GM06990 (cell line): Measurements from ENCODE around the gene RXRA.

Experiments used
- DNase-seq: peaks from one replicate; pipeline ENCODE4 v3.0.0-alpha.2; 2011; ENCODE audit not compliant: insufficient read length; ENCODE audit errors: extremely low read depth
- H3K27me3 ChIP-seq: replicated peaks from 2 replicates; pipeline ENCODE4 v1.6.0; 2011; ENCODE audit warnings: low read length; ENCODE audit not compliant: control insufficient read depth, insufficient read depth
- H3K36me3 ChIP-seq: 2 replicates; pipeline ENCODE4 v1.5.1; 2011; ENCODE audit warnings: low read length; ENCODE audit not compliant: control insufficient read depth, insufficient read depth
- H3K4me3 ChIP-seq: replicated peaks from 2 replicates; pipeline ENCODE4 v1.5.1; 2011; ENCODE audit warnings: low read depth, mild to moderate bottlenecking, control low read depth, low read length
- CTCF ChIP-seq: IDR thresholded peaks from 2 replicates; pipeline ENCODE4 v1.5.1; 2011; ENCODE audit warnings: low read length, control low read depth, mild to moderate bottlenecking, inconsistent platforms; ENCODE audit not compliant: insufficient read depth, poor library complexity, severe bottlenecking

The RXRA gene

DNA sequence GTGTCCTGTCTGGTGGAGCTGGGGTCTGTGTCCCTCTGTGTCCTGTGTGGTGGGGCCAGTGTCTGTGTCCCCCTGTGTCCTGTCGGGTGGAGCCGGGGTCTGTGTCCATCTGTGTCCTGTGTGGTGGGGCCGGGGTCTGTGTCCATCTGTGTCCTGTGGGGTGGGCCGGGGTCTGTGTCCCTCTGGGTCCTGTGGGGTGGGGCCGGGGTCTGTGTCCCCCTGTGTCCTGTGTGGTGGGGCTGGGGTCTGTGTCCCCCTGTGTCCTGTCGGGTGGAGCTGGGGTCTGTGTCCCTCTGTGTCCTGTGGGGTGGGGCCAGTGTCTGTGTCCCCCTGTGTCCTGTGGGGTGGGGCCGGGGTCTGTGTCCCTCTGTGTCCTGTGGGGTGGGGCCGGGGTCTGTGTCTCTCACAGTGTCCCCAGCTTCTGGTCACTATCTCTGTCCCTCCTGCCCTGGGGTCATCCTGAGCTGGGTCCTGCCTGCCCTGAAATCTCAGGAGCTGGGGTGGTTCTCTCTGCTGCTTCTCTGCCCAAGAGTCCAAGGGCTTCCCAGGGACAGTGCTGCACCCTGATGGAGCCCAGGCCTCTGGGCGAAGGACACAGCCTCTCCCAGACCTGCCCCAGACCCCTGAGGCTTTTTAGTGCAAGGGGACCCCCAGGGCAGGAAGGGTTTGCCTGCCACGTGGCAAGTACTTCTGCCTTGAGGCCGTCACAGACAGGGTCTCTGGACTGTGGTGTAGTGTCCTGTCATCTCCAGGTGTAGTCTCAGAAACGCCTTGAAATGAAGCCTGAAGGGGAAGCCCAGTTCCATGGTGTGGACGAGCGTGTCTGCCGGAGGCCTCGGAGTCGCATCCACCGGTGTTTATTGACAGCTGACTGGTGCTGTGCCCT, 131.3 kb downstream of the RXRA start:
- TF ChIP-seq CTCF: no peak
- Histone ChIP-seq H3K27me3 (no peaks in the 10 kb centered on the region; the same call in 1 of the 2 replicates), H3K4me3 (no peak overlapping the region), H3K36me3 (no peaks in the 10 kb centered on the region)
- no peak for DNase-seq

GRCh38 chr9:134458207-134459108, 132.2 kb downstream of the RXRA start:
- Histone ChIP-seq H3K36me3 (no peaks in the 10 kb centered on the region), H3K27me3 (no peaks in the 10 kb centered on the region; the same call in 1 of the 2 replicates), H3K4me3 (no peak overlapping the region)
- no peak for DNase-seq
- no peak for TF ChIP-seq CTCF

- TF ChIP-seq CTCF: no peak
- no peak for DNase-seq
- no peaks in the 10 kb centered on the region for H3K36me3 ChIP-seq
- no peak overlapping the region for H3K4me3 ChIP-seq
- H3K27me3 ChIP-seq: no peaks in the 10 kb centered on the region; the same call in 1 of the 2 replicates
These were observed 132.9 kb downstream of the RXRA start for GRCh38 chr9:134459164-134459563.

DNA sequence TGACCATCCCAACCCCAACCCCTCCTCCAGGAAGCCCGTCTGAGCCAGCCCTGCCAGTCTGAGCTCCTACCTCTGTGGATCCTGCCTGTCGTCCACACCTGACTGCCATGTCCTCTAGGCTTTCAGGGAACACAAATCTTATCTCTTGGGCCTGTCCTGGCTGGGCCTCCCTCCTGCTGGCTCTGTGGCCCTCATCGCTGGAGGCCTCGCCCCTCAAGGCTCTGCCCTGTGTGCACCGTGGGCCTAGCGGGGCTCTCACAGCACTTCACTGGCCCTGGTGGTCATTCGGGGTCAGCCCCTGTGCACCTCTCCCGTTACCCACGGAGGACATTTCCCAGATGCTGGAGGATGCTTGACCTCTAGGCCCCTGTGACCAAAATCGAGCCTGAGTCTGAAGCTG, 133.3 kb downstream of the RXRA start:
- Histone ChIP-seq H3K36me3 (no peaks in the 10 kb centered on the region), H3K27me3 (no peaks in the 10 kb centered on the region; the same call in 1 of the 2 replicates)
- DNase-seq: no peak

GRCh38 chr9:134460206-134460605, 134.0 kb downstream of the RXRA start:
- no peak for DNase-seq
- Histone ChIP-seq H3K36me3 (no peaks in the 10 kb centered on the region), H3K4me3 (no peak overlapping the region), H3K27me3 (no peaks in the 10 kb centered on the region; the same call in 1 of the 2 replicates)
- no peak for TF ChIP-seq CTCF

More for the DNA sequence above, 133.3 kb downstream of the RXRA start:
- H3K4me3 ChIP-seq: no peak overlapping the region
- no peak for TF ChIP-seq CTCF
